ENCODE data around the gene FAM50B.
A peak's percentile ranks its signal among the peaks of the same experiment; 100 is the strongest.

The FAM50B gene

DNA sequence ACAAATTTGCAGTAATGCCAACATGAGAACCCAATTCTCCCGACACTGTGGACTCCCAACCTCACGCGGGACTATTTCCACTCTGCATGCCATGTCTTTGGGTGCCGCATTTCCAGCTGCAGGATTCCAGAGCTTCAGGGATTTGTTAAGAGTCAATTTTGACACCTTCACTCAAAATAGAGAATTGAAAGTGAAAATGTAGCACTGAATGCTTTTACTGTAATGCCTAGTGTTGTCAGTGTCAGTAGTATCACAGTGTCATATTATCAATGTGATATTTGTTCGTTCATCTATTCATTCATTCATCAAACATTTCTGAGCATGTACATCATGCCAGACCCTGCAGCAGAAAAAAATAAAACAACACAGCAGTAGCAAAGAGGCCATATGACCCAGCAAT lies 13.4 kb upstream of the FAM50B start:
- Mint-ChIP-seq H3K9me3 (no peaks in the 10 kb centered on the region), H3K4me1 (no peaks in the 10 kb centered on the region), H3K4me3 (no peak overlapping the region), H3K27me3 (peaks cover 11% of the 10 kb centered on the region), H3K27ac (no peak overlapping the region)
- ATAC-seq, result no peak
- no peak for DNase-seq

DNA sequence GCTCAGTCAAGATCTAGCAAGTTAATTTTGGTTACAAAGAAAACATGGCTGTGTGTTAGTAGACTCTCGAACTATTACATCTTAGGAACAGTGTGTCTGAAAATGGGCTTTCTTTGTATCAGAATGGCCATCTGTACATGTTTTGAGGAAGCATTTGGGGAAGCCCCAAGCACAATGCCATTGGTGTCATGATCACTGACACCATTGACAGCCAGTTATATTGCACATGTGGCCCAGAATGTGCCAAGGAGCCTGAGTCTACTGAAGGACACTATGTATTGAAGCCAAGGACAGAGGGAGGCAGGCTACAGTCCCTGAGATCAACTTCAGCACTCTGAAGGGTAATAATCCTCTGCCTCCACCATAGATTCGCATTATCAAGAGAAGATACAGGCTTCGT lies 12.6 kb upstream of the FAM50B start:
- Mint-ChIP-seq H3K27me3 (peaks cover 11% of the 10 kb centered on the region), H3K9me3 (no peaks in the 10 kb centered on the region), H3K27ac (no peak overlapping the region), H3K4me1 (no peaks in the 10 kb centered on the region), H3K4me3 (no peak overlapping the region)
- ATAC-seq (no peak), DNase-seq (no peak)

DNA sequence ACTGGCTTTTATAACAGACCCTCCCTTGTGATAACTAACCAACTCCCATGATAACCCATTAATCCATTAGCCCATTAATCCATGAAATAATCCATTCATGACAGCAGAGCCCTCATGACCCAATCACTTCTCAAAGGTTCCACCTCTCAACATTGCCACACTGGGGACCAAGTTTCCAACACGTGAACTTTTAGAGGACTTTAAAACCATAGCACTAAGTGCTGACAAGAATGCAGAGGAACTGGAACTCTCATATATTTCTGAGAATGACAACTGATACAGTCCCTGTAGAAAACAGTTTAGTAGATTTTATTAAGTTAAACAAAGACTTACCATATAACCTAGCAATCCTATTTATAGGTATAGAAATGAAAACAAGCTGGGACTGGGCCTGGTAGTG lies 11.4 kb upstream of the FAM50B start:
- H3K9me3 Mint-ChIP-seq, result no peaks in the 10 kb centered on the region

DNA sequence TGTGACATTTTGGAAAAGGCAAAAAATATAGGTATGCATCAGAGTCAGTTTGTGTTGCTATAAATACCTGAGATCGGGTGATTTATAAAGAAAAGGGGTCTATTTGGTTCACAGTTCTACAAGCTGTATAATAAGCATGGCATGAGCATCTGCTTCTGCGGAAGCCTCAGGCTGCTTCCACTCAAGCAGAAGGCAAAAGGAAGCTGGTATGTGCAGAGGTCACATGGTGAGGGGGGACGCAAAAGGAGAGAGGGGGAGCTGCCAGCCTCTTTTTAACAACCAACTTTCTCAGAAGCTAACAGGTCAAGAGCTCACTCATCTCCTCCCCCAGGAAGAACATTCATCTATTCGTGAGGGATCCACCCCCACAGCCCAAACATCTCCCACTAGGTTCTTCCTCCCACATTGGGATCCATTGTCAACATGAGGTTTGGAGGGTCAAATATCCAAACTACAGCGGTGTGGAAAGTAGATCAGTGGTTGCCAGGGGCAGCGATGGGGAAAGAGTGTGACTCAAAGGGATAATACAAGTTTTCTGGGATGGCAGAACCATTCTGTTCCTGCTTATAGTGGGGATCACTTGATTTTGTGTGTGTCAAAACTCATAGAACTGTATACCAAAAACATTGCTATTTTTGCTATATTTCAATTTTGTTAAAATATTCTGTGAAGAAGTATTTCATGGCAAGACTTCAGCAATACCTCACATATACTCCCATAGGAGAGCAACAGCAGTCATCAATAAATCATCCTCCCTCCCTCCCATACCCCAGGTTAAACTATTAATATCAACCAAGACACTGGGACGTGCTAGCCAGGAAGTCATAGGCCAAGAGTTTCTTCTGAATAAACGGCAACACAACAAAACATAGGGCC lies 9.9 kb upstream of the FAM50B start:
- Mint-ChIP-seq H3K27me3 (peaks cover 8% of the 10 kb centered on the region), H3K4me1 (no peaks in the 10 kb centered on the region)

More for the DNA sequence above, 11.4 kb upstream of the FAM50B start:
- ATAC-seq, result no peak
- H3K4me1 Mint-ChIP-seq, result no peaks in the 10 kb centered on the region
- DNase-seq, result no peak
- peaks cover 8% of the 10 kb centered on the region for H3K27me3 Mint-ChIP-seq
- H3K4me3 Mint-ChIP-seq, result no peak overlapping the region
- H3K27ac Mint-ChIP-seq, result no peak overlapping the region

GRCh38 chr6:3841066-3841454 lies 8.1 kb upstream of the FAM50B start:
- ATAC-seq, result no peak
- H3K27me3 Mint-ChIP-seq, result peaks cover 8% of the 10 kb centered on the region
- H3K27ac Mint-ChIP-seq, result no peak overlapping the region
- H3K9me3 Mint-ChIP-seq, result no peaks in the 10 kb centered on the region
- H3K4me3 Mint-ChIP-seq, result no peak overlapping the region
- DNase-seq, result no peak
- H3K4me1 Mint-ChIP-seq, result no peaks in the 10 kb centered on the region

More for the DNA sequence above, 9.9 kb upstream of the FAM50B start:
- Mint-ChIP-seq H3K4me3 (no peak overlapping the region), H3K9me3 (no peaks in the 10 kb centered on the region), H3K27ac (no peak overlapping the region)
- ATAC-seq (no peak), DNase-seq (no peak)

DNA sequence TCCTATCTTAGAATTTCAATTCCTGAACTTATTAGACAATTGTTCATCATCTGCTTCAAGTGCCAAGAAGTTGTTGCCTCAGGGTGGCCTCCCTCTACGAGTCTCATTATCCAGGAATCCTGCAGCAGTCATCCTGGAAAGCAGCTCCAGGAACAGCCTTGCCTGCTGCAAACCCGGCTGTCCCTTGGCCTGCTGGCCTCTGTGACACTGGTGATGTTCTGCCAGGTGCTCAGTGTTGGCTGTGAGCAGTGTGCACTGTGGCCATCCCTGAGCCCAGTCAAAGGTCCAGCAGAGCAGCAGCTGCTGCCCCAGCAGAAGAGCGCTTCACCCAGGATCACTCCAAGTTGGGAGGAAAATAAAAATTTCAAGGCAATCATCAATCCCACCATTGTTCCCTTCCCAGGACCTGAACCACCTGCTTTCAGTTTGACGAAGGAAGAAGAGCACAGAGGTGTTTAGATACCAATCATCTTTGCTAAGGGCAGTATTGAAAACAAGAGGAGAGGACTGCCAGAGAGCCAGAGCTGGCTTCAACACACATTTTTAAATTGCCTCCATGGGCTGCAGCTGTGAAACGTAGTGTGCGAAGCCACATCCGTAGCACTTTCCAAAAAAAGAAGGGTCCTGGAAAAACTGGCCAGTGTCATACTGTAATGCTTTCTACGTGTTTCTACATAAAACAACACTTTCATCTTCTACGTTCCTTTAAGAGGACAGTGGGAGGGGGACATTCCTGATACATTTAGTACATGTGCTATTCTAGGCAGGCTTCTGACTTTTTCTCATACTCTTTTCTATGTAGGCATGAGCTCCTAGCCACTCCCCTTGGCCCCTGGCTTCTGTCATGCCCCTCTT lies 7.2 kb upstream of the FAM50B start:
- no peak overlapping the region for H3K27ac Mint-ChIP-seq
- ATAC-seq, result no peak
- H3K4me3 Mint-ChIP-seq, result no peak overlapping the region

DNA sequence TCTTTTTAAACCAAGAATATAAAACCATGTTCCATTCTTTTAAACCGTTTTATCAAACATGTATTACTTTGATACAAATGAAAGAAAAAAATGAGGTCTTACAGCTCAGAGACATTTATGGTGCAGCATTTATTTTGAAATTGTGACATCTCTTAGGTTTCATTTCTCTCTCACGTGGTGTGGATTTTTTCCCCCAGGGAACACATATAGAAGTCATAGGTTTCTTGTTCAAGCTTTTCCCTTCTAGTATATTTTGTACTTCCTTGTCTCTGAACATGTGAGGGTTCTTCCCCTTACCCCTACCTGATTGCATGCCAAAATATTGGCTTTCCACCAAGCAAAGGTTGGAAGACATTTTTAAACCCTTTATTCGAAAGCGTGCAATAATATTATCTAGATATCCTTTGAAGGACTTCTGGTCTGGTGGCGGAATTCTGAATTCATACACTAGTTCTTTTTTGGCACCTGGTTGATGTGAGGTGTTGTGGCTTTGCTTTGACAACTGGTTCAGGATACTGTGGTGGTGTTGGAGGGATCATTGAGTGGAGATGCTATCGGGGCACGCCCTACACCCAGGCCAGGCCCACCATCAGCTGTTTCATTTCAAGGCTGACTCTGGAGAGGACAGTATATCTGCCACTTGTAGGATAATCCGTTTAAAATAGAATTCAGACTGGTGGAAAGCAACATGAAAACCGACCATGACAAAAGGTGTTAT lies 5.6 kb upstream of the FAM50B start:
- no peak overlapping the region for H3K27ac Mint-ChIP-seq

More for the DNA sequence above, 7.2 kb upstream of the FAM50B start:
- Mint-ChIP-seq H3K4me1 (no peaks in the 10 kb centered on the region), H3K9me3 (no peaks in the 10 kb centered on the region), H3K27me3 (peaks cover 8% of the 10 kb centered on the region)
- DNase-seq, result no peak

GRCh38 chr6:3844097-3844463 lies 5.1 kb upstream of the FAM50B start:
- no peak for DNase-seq
- H3K9me3 Mint-ChIP-seq, result no peaks in the 10 kb centered on the region
- ATAC-seq, result no peak
- H3K4me1 Mint-ChIP-seq, result peaks cover 17% of the 10 kb centered on the region
- peaks cover 8% of the 10 kb centered on the region for H3K27me3 Mint-ChIP-seq
- no peak overlapping the region for H3K4me3 Mint-ChIP-seq
- H3K27ac Mint-ChIP-seq, result no peak overlapping the region

More for the DNA sequence above, 5.6 kb upstream of the FAM50B start:
- DNase-seq (no peak), ATAC-seq (no peak)
- no peaks in the 10 kb centered on the region for H3K9me3 Mint-ChIP-seq
- H3K4me3 Mint-ChIP-seq, result no peak overlapping the region
- H3K4me1 Mint-ChIP-seq, result peaks cover 14% of the 10 kb centered on the region
- H3K27me3 Mint-ChIP-seq, result peaks cover 8% of the 10 kb centered on the region

DNA sequence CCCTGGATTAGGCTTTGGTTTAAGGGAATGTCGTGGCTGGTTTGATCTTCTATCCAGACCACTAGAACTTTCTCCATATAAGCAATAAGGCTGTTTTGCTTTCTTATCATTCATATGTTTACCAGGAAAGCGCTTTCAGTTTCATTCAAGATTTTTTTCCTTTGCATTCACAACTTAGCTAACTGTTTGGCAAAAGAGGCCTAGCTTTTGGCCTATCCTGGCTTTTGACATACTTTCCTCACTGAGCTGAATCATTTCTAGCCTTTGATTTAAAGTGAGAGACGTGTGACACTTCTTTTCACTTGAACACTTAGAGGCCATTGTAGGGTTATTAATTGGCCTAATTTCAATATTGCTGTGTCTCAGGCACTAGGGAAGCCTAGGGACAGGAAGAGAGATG lies 1.7 kb upstream of the FAM50B start:
- no peak for ATAC-seq

DNA sequence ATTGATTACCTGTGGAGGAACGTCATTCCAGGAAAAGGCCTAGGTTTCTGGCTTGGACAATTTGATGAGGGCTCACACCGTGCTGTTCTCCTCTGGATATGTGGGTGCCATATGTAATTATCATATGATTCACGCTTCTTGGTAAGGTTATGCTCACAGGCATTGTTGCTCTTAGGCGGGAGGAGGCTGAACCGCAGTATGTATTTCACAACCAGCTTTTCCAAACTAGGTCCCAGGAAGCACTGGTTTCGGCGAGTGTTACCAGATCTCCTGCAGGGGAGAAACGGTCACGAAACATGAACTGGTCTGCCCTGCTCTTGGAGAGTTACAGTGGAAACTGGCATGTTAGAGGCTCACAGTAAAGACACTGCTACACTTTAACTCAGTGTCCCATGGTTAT lies 793 bp upstream of the FAM50B start:
- Mint-ChIP-seq H3K27ac (peak overlapping the region in 1 of 2 donors; percentile 38), H3K9me3 (no peaks in the 10 kb centered on the region), H3K4me3 (peak overlapping the region; percentile 67 to 86), H3K27me3 (no peaks in the 10 kb centered on the region), H3K4me1 (peaks cover 27% of the 10 kb centered on the region)
- DNase-seq (no peak), ATAC-seq (peak; percentile 2)

More for the DNA sequence above, 1.7 kb upstream of the FAM50B start:
- Mint-ChIP-seq H3K4me3 (no peak overlapping the region), H3K27me3 (no peaks in the 10 kb centered on the region), H3K4me1 (peaks cover 27% of the 10 kb centered on the region), H3K9me3 (no peaks in the 10 kb centered on the region), H3K27ac (peak overlapping the region in 1 of 2 donors; percentile 9)
- DNase-seq, result no peak

GRCh38 chr6:3849681-3850450 lies 693 bp downstream of the FAM50B start:
- Mint-ChIP-seq H3K27me3 (no peaks in the 10 kb centered on the region), H3K4me1 (peaks cover 27% of the 10 kb centered on the region), H3K9me3 (no peaks in the 10 kb centered on the region)

DNA sequence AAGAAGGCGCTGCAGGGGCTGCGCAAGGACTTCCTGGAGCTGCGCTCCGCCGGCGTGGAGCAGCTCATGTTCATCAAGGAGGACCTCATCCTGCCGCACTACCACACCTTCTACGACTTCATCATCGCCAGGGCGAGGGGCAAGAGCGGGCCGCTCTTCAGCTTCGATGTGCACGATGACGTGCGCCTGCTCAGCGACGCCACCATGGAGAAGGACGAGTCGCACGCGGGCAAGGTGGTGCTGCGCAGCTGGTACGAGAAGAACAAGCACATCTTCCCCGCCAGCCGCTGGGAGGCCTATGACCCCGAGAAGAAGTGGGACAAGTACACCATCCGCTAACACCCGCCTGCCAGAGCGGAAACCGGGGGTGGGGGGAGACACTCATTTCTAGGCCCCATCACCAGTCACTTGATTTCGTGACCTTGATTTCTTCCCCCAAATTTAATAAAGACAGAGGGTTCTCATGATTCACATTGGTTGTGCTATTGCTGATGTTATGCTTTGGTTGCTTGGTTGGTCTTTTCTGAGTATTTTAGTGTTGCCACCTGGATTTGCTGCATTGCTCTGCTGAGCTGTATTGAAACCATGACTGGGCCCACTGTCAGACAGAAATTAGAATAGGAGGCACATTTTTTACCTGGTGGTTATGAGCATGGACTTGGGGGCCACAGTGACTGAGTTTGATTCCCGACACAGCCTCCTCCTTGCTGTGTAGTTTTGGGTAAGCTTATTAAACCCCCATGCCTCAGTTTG lies 1.5 kb downstream of the FAM50B start:
- H3K27ac Mint-ChIP-seq, result no peak overlapping the region
- H3K27me3 Mint-ChIP-seq, result no peaks in the 10 kb centered on the region
- no peak for ATAC-seq
- no peaks in the 10 kb centered on the region for H3K9me3 Mint-ChIP-seq
- H3K4me1 Mint-ChIP-seq, result peaks cover 27% of the 10 kb centered on the region
- DNase-seq, result no peak
- peak overlapping the region; percentile 8 to 49 for H3K4me3 Mint-ChIP-seq

More at GRCh38 chr6:3849681-3850450, 693 bp downstream of the FAM50B start:
- peak overlapping the region; percentile 81 to 86 for H3K27ac Mint-ChIP-seq
- ATAC-seq (peak; percentile 10), DNase-seq (peak in 1 of 2 donors; percentile 10)
- peak overlapping the region; percentile 67 to 86 for H3K4me3 Mint-ChIP-seq

- H3K27me3 Mint-ChIP-seq, result no peaks in the 10 kb centered on the region
- no peaks in the 10 kb centered on the region for H3K9me3 Mint-ChIP-seq
- peaks cover 27% of the 10 kb centered on the region for H3K4me1 Mint-ChIP-seq
- no peak overlapping the region for H3K27ac Mint-ChIP-seq
- H3K4me3 Mint-ChIP-seq, result no peak overlapping the region
- DNase-seq, result no peak
- ATAC-seq, result no peak
These were observed 2.7 kb downstream of the FAM50B start for GRCh38 chr6:3851839-3852238.

DNA sequence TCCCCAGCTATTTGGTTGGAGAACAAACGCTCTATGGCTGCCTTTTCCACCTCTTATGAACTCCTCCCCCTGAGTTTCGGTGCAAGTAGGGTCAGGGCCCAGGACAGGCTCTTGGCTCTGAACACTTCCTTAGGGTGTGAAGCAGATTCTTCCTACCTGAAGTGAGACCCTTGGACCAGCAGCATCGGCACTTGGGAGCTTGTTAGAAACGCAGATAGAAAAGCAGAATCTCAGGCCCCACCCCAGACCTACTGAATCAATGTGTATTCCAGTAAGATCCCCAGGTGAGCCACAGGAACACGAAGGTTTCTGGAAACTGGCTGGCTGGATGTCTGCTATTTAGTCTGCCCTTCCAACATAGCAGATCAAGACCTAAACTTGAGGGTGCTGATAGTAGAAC lies 3.2 kb downstream of the FAM50B start:
- Mint-ChIP-seq H3K27me3 (no peaks in the 10 kb centered on the region), H3K9me3 (no peaks in the 10 kb centered on the region), H3K4me3 (no peak overlapping the region), H3K27ac (peak overlapping the region in 1 of 2 donors; percentile 27), H3K4me1 (peaks cover 25% of the 10 kb centered on the region)
- ATAC-seq (no peak), DNase-seq (no peak)

All from stimulated activated naive CD8-positive, alpha-beta T cell treated with anti-CD3 and anti-CD28 coated beads, Interleukin-15, amount 100 ng/mL, for 72 hours (primary cell).